Medulla oblongata (tissue), 1 donor: ENCODE results near the gene MYDGF.

Experiments
- DNase-seq: peaks from one replicate; pipeline ENCODE4 v3.0.0-alpha.2; 2015; ENCODE audit errors: extremely low spot score

The MYDGF gene

GRCh38 chr19:4675346-4675745 is 5.2 kb upstream of the MYDGF start:
- DNase-seq: no peak

GRCh38 chr19:4673726-4674125 is 3.6 kb upstream of the MYDGF start:
- DNase-seq: no peak

GRCh38 chr19:4673216-4673615 is 3.1 kb upstream of the MYDGF start:
- DNase-seq: no peak

GRCh38 chr19:4671185-4671851 is 1.2 kb upstream of the MYDGF start:
- no peak for DNase-seq

- DNase-seq: no peak
These were observed 5.5 kb downstream of the MYDGF start for GRCh38 chr19:4664642-4665041.

GRCh38 chr19:4662812-4663211 is 7.3 kb downstream of the MYDGF start:
- DNase-seq: no peak

GRCh38 chr19:4662020-4662695 is 8.0 kb downstream of the MYDGF start:
- DNase-seq: no peak

- no peak for DNase-seq
These were observed 9.1 kb downstream of the MYDGF start for GRCh38 chr19:4660993-4661392.

- no peak for DNase-seq
These were observed 9.9 kb downstream of the MYDGF start for GRCh38 chr19:4660181-4660791.

GRCh38 chr19:4657835-4658234 is 12.3 kb downstream of the MYDGF start:
- no peak for DNase-seq

- DNase-seq: no peak
These were observed 12.9 kb downstream of the MYDGF start for GRCh38 chr19:4657262-4657661.

GRCh38 chr19:4656102-4656501 is 14.0 kb downstream of the MYDGF start:
- DNase-seq: no peak

GRCh38 chr19:4654437-4655361 is 15.4 kb downstream of the MYDGF start:
- no peak for DNase-seq

GRCh38 chr19:4653793-4654436 is 16.2 kb downstream of the MYDGF start:
- DNase-seq: no peak

GRCh38 chr19:4652075-4652474 is 18.1 kb downstream of the MYDGF start:
- no peak for DNase-seq

GRCh38 chr19:4650159-4650558 is 20.0 kb downstream of the MYDGF start:
- DNase-seq: no peak

GRCh38 chr19:4649392-4650047 is 20.6 kb downstream of the MYDGF start:
- no peak for DNase-seq

GRCh38 chr19:4647676-4648644 is 22.2 kb downstream of the MYDGF start:
- DNase-seq: no peak

GRCh38 chr19:4645718-4646117 is 24.4 kb downstream of the MYDGF start:
- no peak for DNase-seq

- DNase-seq: no peak
These were observed 27.5 kb downstream of the MYDGF start for GRCh38 chr19:4642625-4643024.
